IMR-90 (cell line): ENCODE data around the gene MPPED1. TPM values are rescaled to one million over a fixed set of nuclear protein-coding genes. Genes with fewer than 3 reads are reported as not detected.

Source experiments
- polyA plus RNA-seq, 3 experiments: library from polyadenylated mRNA; depleted of rRNA; stranded (reverse); fragments of >200 nt; gene quantifications; 2 replicates each; pipeline ENCODE4 v1.2.3, GENCODE V29; 2012; ENCODE audit warnings: low replicate concordance in 1 of 3
- total RNA-seq: library from RNA; depleted of rRNA; stranded (reverse); fragments of >200 nt; gene quantifications from 2 replicates; pipeline ENCODE4 v1.2.3, GENCODE V29; 2012; rRNA removed

MPPED1 gene
- total and polyA plus RNA-seq, 2 of the 4 experiments (the other 2 are of a cell fraction) = not detected

Other genes starting within 250 kb of the MPPED1 start
- gene TTLL12, start 224.9 kb upstream of the MPPED1 start, total RNA-seq = 26.7 and 30.1 TPM in 2 replicates
- gene TTLL12, start 224.9 kb upstream of the MPPED1 start, polyA plus RNA-seq (2012; rRNA removed) = 20.9 and 21.8 TPM in 2 replicates
- not detected in 2 replicates for gene SCUBE1, start 68.6 kb upstream of the MPPED1 start, total RNA-seq
- not detected in 2 replicates for gene SCUBE1, start 68.6 kb upstream of the MPPED1 start, polyA plus RNA-seq (2012; rRNA removed)